GM18951 (cell line): ENCODE measurements around the gene INSIG1.

Experiments
- POLR2A ChIP-seq: IDR thresholded peaks from 4 replicates; pipeline ENCODE4 v1.6.1; 2011; ENCODE audit warnings: mild to moderate bottlenecking; ENCODE audit not compliant: insufficient read length, insufficient read depth; ENCODE audit errors: extremely low read depth
- in situ Hi-C: fragments of 300-500 bp; cut with MboI; formaldehyde crosslinking; loops from one replicate; pipeline ENCODE4 v1.12.0; 2022; ENCODE audit warnings: low sequenced_read_pairs, mixed read lengths, inconsistent platforms; ENCODE audit not compliant: unreplicated experiment

The INSIG1 gene

GRCh38 chr7:155327590-155328320 lies 30.1 kb downstream of the INSIG1 start:
- no peak for TF ChIP-seq POLR2A
- in situ Hi-C loops, result loop anchor here (25.0 kb wide), 1 partner anchor 390 kb away; no protein-coding TSS in a partner anchor

- in situ Hi-C loops, result loop anchor here (25.0 kb wide), 1 partner anchor 392 kb away; no protein-coding TSS in a partner anchor
- TF ChIP-seq POLR2A, result no peak
Observed at GRCh38 chr7:155329225-155329624, 31.5 kb downstream of the INSIG1 start.

- TF ChIP-seq POLR2A, result no peak
- in situ Hi-C loops, result loop anchor here (25.0 kb wide), 1 partner anchor 394 kb away; no protein-coding TSS in a partner anchor
Observed at GRCh38 chr7:155331396-155331795, 33.7 kb downstream of the INSIG1 start.

- in situ Hi-C loops, result loop anchor here (25.0 kb wide), 1 partner anchor 396 kb away; no protein-coding TSS in a partner anchor
- no peak for TF ChIP-seq POLR2A
Observed at GRCh38 chr7:155333346-155334234, 35.9 kb downstream of the INSIG1 start.

GRCh38 chr7:155336812-155337602 lies 39.3 kb downstream of the INSIG1 start:
- in situ Hi-C loops, result loop anchor here (25.0 kb wide), 1 partner anchor 400 kb away; no protein-coding TSS in a partner anchor
- TF ChIP-seq POLR2A, result no peak

- in situ Hi-C loops, result loop anchor here (25.0 kb wide), 1 partner anchor 401 kb away; no protein-coding TSS in a partner anchor
- no peak for TF ChIP-seq POLR2A
Observed at GRCh38 chr7:155337946-155338631, 40.4 kb downstream of the INSIG1 start.

GRCh38 chr7:155338632-155339320 lies 41.1 kb downstream of the INSIG1 start:
- in situ Hi-C loops, result loop anchor here (25.0 kb wide), 1 partner anchor 401 kb away; no protein-coding TSS in a partner anchor
- no peak for TF ChIP-seq POLR2A

- in situ Hi-C loops, result loop anchor here (25.0 kb wide), 1 partner anchor 402 kb away; no protein-coding TSS in a partner anchor
Observed at GRCh38 chr7:155339474-155339873, 41.8 kb downstream of the INSIG1 start.

GRCh38 chr7:155340071-155340531 lies 42.4 kb downstream of the INSIG1 start:
- in situ Hi-C loops, result loop anchor here (25.0 kb wide), 1 partner anchor 403 kb away; no protein-coding TSS in a partner anchor
- no peak for TF ChIP-seq POLR2A

More at GRCh38 chr7:155339474-155339873, 41.8 kb downstream of the INSIG1 start:
- TF ChIP-seq POLR2A, result no peak

- no peak for TF ChIP-seq POLR2A
- in situ Hi-C loops, result loop anchor here (25.0 kb wide), 1 partner anchor 403 kb away; no protein-coding TSS in a partner anchor
Observed at GRCh38 chr7:155340721-155341120, 43.0 kb downstream of the INSIG1 start.

- TF ChIP-seq POLR2A, result no peak
- in situ Hi-C loops, result loop anchor here (25.0 kb wide), 1 partner anchor 404 kb away; no protein-coding TSS in a partner anchor
Observed at GRCh38 chr7:155341463-155341983, 43.8 kb downstream of the INSIG1 start.
